IPS DF 4.7 (cell line): ENCODE data around the gene BPIFA2.

Experiments
- DNase-seq: peaks from one replicate; pipeline ENCODE4 v3.0.0-alpha.2; 2013; ENCODE audit warnings: low spot score; ENCODE audit errors: extremely low read depth

The BPIFA2 gene

GRCh38 chr20:33192912-33193501 is 25.0 kb downstream of the BPIFA2 start:
- no peak for DNase-seq

- DNase-seq, result no peak
Observed at GRCh38 chr20:33199026-33199425, 31.1 kb downstream of the BPIFA2 start.

GRCh38 chr20:33202451-33202850 is 34.5 kb downstream of the BPIFA2 start:
- DNase-seq, result no peak

GRCh38 chr20:33203444-33203843 is 35.5 kb downstream of the BPIFA2 start:
- no peak for DNase-seq

- peak; percentile 66 for DNase-seq
Observed at GRCh38 chr20:33209789-33210188, 41.8 kb downstream of the BPIFA2 start.

GRCh38 chr20:33210371-33210770 is 42.4 kb downstream of the BPIFA2 start:
- no peak for DNase-seq

GRCh38 chr20:33211817-33212424 is 44.0 kb downstream of the BPIFA2 start:
- peak; percentile 44 for DNase-seq

GRCh38 chr20:33217052-33217451 is 49.1 kb downstream of the BPIFA2 start, which contains the start of gene BPIFA3:
Gene BPIFA3, plus strand, starts transcription at chr20:33217352. Its CDS starts 185 bp downstream, at chr20:33217537.
- DNase-seq, result no peak

- DNase-seq, result no peak
Observed at GRCh38 chr20:33224399-33224798, 56.4 kb downstream of the BPIFA2 start.

- no peak for DNase-seq
Observed at GRCh38 chr20:33229843-33230242, 61.9 kb downstream of the BPIFA2 start.
